Adrenal gland (tissue), 12 donors: Measurements from ENCODE around the gene PEX14. TPM values are rescaled to one million over a fixed set of nuclear protein-coding genes. Genes with fewer than 3 reads are reported as not detected.

Experiments
- DNase-seq, 7 donors: peaks; one replicate each; pipeline ENCODE4 v3.0.0-alpha.2; 2019 to 2020
- H3K27ac ChIP-seq, 5 donors: fragments of 200-600 bp; sonication (generic) in 4 of 5; 1 replicate in 3 of 5; 2 replicates in 2 of 5; pipeline versions ENCODE4 v1.5.1 to v1.8.0; 2016 to 2020; ENCODE audit warnings: mild to moderate bottlenecking in 1 of 5
- H3K27me3 ChIP-seq: fragments of 200-600 bp; 2 replicates; pipeline ENCODE4 v1.8.0; 2021
- H3K36me3 ChIP-seq, 2 donors: fragments of 200-600 bp; replicated peaks in 1 of 2; 1 replicate in 1 of 2; 2 replicates in 1 of 2; pipeline versions ENCODE4 v1.5.1 to v1.8.0; 2018 to 2022
- H3K4me1 ChIP-seq, 2 donors: fragments of 200-600 bp; replicated peaks in 1 of 2; 1 replicate in 1 of 2; 2 replicates in 1 of 2; pipeline versions ENCODE4 v1.5.1 to v1.8.0; 2018 to 2021
- H3K4me3 ChIP-seq, 4 donors: fragments of 200-600 bp; sonication (generic) in 3 of 4; one replicate each; pipeline ENCODE4 v1.5.1; 2016 to 2018
- H3K9me3 ChIP-seq, 3 donors: fragments of 200-600 bp; sonication (generic) in 1 of 3; replicated peaks in 1 of 3; 1 replicate in 2 of 3; 2 replicates in 1 of 3; pipeline versions ENCODE4 v1.5.1 to v1.8.0; 2016 to 2021
- POLR2A ChIP-seq, 2 donors: fragments of 450-650 bp; IDR thresholded peaks; one replicate each; pipeline ENCODE4 v1.6.1; 2017; ENCODE audit warnings: antibody characterized with exemption in 2 of 2, mild to moderate bottlenecking in 2 of 2, moderate library complexity in 1 of 2
- WGBS, 4 donors: extraction: QIAGEN DNeasy Blood & Tissue Kit in 2 of 4; methylation state at CpG; one replicate each; pipeline versions ENCODE4 v1.1.5 to v1.1.7; 2013 to 2017; 5-methylcytosine and 5-hydroxymethylcytosine counted together
- intact Hi-C, 2 donors: fragments of 100-400 bp; cut with DNase I; formaldehyde crosslinking; loops; one replicate each; pipeline versions ENCODE4 v1.14.1 to v1.15.0; 2022 to 2023
- polyA plus RNA-seq, 3 donors: library from polyadenylated mRNA; stranded (reverse); fragments of 200-250 nt in 2 of 3; fragments of 350-450 nt in 1 of 3; fragmentation: Illumina TruSeq in 1 of 3; extraction: RNeasy Lipid Tissue Mini Kit (QIAGEN cat#74804) in 1 of 3; gene quantifications; one replicate each; pipeline ENCODE4 v1.2.3, GENCODE V29; 2013 to 2014
- total RNA-seq, 9 donors: library from RNA; depleted of rRNA in 4 of 9; stranded (reverse); fragments of >200 nt in 4 of 9; fragments of 120-200 nt in 1 of 9; fragmentation: NEBNext Ultra II Directional in 1 of 9; extraction: Animal tissue kit (Norgen Biotek cat#: 25700) in 1 of 9; gene quantifications; one replicate each; pipeline versions ENCODE4 v1.1.0 to v1.2.4, GENCODE V29; 2013 to 2023
- TF ChIP-seq, protein P1 (sequence below), 6 experiments: fragments of 450-650 bp in 4 of 6; fragments of 200-600 bp in 2 of 6; sonication (generic) in 1 of 6; IDR thresholded peaks; 1 replicate in 5 of 6; 2 replicates in 1 of 6; pipeline versions ENCODE4 v1.5.1 to v1.8.0; 2016 to 2021; ENCODE audit warnings: antibody characterized with exemption in 6 of 6, mild to moderate bottlenecking in 2 of 6, moderate library complexity in 1 of 6
- donor health status: healthy with polysubstance abuse.
- donor health status: Bipolar disorder and iron deficiency.
- donor health status: DM: yes; HTN: yes; CAD: no.
- donor health status: DM: no; HTN: no; CAD: no.
- donor health status: DM: no; HTN: no; CAD: no.
- donor health status: DM: yes; HTN: yes; CAD: no.

PEX14 gene
- total and polyA plus RNA-seq, 12 donors: 9.7 to 23.9 (median 18.1) TPM

DNA sequence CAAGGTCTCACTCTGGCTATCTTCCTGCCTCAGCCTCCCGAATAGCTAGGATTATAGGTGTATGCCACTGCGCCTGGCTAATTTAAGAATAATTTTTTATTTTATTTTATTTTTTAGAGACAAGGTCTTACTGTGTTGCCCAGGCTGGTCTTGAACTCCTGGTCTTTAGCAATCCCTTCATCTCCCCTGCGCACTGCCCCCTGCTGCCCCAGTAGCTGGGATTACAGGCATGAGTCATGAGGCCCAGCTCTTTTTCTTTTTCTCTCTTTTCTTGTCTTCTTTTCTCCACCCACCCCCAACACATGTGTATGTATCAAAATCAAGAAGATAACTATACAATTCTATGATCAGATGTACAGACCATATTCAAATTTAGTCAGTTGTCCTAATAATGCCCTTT lies 87.2 kb downstream of the PEX14 start:
- Histone ChIP-seq H3K36me3 (no peaks in the 10 kb centered on the region), H3K9me3 (no peaks in the 10 kb centered on the region), H3K4me3 (no peak overlapping the region), H3K4me1 (peaks cover 0 to 8% of the 10 kb centered on the region in 2 donors), H3K27ac (no peak overlapping the region), H3K27me3 (no peaks in the 10 kb centered on the region)
- intact Hi-C loops: no loop called here
- TF ChIP-seq, protein P1, sequence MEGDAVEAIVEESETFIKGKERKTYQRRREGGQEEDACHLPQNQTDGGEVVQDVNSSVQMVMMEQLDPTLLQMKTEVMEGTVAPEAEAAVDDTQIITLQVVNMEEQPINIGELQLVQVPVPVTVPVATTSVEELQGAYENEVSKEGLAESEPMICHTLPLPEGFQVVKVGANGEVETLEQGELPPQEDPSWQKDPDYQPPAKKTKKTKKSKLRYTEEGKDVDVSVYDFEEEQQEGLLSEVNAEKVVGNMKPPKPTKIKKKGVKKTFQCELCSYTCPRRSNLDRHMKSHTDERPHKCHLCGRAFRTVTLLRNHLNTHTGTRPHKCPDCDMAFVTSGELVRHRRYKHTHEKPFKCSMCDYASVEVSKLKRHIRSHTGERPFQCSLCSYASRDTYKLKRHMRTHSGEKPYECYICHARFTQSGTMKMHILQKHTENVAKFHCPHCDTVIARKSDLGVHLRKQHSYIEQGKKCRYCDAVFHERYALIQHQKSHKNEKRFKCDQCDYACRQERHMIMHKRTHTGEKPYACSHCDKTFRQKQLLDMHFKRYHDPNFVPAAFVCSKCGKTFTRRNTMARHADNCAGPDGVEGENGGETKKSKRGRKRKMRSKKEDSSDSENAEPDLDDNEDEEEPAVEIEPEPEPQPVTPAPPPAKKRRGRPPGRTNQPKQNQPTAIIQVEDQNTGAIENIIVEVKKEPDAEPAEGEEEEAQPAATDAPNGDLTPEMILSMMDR (IDR thresholded peaks at IDR 0.05): peak in 2 of 6 experiments; percentile 11 to 18
- TF ChIP-seq POLR2A (IDR thresholded peaks at IDR 0.05): no peak
- WGBS, 4 donors: 82 to 92% (median 88%) methylated on average over 3 of the region's 3 CpGs
- no peak for DNase-seq

DNA sequence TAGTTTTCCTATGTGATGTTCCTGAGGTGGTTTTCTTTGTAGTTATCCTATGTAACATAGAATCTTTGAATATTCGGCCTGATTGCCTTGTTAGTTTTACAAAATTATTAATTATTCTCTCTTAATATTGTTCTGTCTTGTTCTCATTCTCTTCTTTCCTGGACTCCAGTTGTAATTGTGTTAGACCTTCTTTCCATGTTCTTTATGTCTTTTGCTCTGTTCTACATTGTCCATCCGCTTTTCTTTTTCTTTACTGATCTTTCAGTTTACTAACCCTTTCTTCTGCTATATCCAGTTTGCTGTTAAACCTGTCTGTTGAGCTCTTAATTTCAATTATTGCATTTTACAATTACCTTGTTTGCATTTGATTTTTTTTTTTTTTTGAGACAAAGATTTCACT lies 89.3 kb downstream of the PEX14 start:
- H3K27ac ChIP-seq: no peak overlapping the region
- no peaks in the 10 kb centered on the region for H3K27me3 ChIP-seq
- no peak for DNase-seq
- H3K36me3 ChIP-seq: no peaks in the 10 kb centered on the region
- H3K4me1 ChIP-seq: peaks cover 0 to 8% of the 10 kb centered on the region in 2 donors
- no peak overlapping the region for H3K4me3 ChIP-seq
- intact Hi-C loops: no loop called here
- H3K9me3 ChIP-seq: no peaks in the 10 kb centered on the region
- WGBS, 4 donors: 92 to 98% (median 94%) methylated on average over 2 of the region's 2 CpGs
- TF ChIP-seq, protein P1 (IDR thresholded peaks at IDR 0.05): no peak
- no peak for TF ChIP-seq POLR2A (IDR thresholded peaks at IDR 0.05)

DNA sequence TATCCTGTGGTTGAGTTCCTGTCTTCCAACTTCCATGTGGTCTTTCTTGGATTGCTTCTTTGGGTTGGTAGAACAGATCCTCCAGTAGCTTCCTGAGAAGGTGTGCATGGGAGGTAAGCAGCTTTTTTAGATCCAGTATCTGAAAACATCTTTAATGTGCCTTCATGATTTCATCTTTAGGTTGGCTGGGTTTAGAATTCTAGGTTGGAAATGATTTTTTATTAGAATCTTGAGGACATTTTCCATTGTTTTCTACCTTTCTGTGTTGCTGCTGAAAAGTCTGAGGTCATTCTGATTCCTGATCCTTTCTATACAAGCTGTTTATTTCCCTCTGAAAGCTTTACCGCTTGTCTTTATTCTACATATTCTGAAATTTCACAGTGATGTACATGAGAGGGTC lies 94.8 kb downstream of the PEX14 start:
- TF ChIP-seq, protein P1 (IDR thresholded peaks at IDR 0.05): no peak
- TF ChIP-seq POLR2A (IDR thresholded peaks at IDR 0.05): no peak
- no peaks in the 10 kb centered on the region for H3K4me1 ChIP-seq
- no peak overlapping the region for H3K4me3 ChIP-seq
- intact Hi-C loops: no loop called here
- no peaks in the 10 kb centered on the region for H3K36me3 ChIP-seq
- 91 to 100% (median 98%) methylated on average over 1 of the region's 1 CpG for WGBS, 4 donors
- no peak for DNase-seq
- H3K27me3 ChIP-seq: no peaks in the 10 kb centered on the region
- peaks cover 0 to 7% (median 0%) of the 10 kb centered on the region in 3 donors for H3K9me3 ChIP-seq
- H3K27ac ChIP-seq: no peak overlapping the region

DNA sequence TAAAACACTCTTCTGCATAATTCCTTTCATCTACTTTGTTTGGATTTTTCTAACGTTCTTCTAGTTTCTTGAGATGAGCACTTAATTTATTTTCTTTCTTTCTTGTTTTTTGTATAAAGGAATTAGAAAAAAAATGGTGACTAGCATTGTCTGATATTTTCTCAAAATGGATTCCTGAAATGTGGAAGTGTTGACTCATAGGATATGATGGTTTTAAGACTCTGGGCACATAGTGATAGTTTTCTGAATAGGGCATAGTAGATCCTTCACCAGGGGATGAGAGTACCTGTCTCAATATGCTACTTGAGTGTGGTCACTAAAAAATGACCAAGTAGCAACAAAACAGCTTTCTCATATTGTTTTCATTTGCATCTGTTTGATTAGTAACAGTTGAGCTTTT lies 100.9 kb downstream of the PEX14 start:
- Histone ChIP-seq H3K27me3 (no peaks in the 10 kb centered on the region), H3K4me3 (no peak overlapping the region), H3K27ac (no peak overlapping the region), H3K36me3 (no peaks in the 10 kb centered on the region), H3K9me3 (no peaks in the 10 kb centered on the region), H3K4me1 (no peaks in the 10 kb centered on the region)
- DNase-seq: no peak
- 44 to 65% (median 56%) methylated on average over 1 of the region's 1 CpG for WGBS, 4 donors
- TF ChIP-seq, protein P1 (IDR thresholded peaks at IDR 0.05): no peak
- no peak for TF ChIP-seq POLR2A (IDR thresholded peaks at IDR 0.05)
- intact Hi-C loops: no loop called here
